SK-N-SH (cell line): ENCODE measurements around the gene TCN2. TPM values are rescaled to one million over a fixed set of nuclear protein-coding genes. Genes with fewer than 3 reads are reported as not detected.

Source experiments
- CTCF ChIA-PET: fragments of 300-600, 350-600 bp; formaldehyde crosslinking; extraction: SDS; loops from one replicate; lab custom pipeline; 2021; lab: Yijun Ruan, JAX
- POLR2A ChIA-PET: fragments of 350-600 bp; sonication (Branson Sonifier 250); formaldehyde crosslinking; extraction: SDS; loops from one replicate; lab custom pipeline; 2020; ENCODE audit warnings: antibody characterized with exemption, inconsistent platforms; lab: Yijun Ruan, JAX
- DNase-seq: peaks from one replicate; pipeline ENCODE4 v3.0.0; 2012
- H2AFZ ChIP-seq: fragments of 200-600 bp; sonication (generic); 2 replicates; pipeline ENCODE4 v1.8.1; 2016; ENCODE audit warnings: antibody characterized with exemption, mild to moderate bottlenecking, low read depth
- H3F3A ChIP-seq: fragments of 200-600 bp; sonication (generic); replicated peaks from 2 replicates; pipeline ENCODE3; 2016; ENCODE audit warnings: antibody characterized with exemption, mild to moderate bottlenecking; ENCODE audit not compliant: insufficient read depth
- H3K27ac ChIP-seq, 2 experiments: fragments of 200-500 bp in 1 of 2; fragments of 200-600 bp in 1 of 2; sonication (Bioruptor generic) in 1 of 2; sonication (generic), shearing (Covaris generic) in 1 of 2; 2 replicates each; pipeline versions ENCODE4 v1.5.1 to v1.6.1; 2014 to 2016; ENCODE audit warnings: low read depth in 2 of 2, inconsistent platforms in 1 of 2, low read length in 1 of 2, mild to moderate bottlenecking in 1 of 2, mixed read lengths in 1 of 2
- H3K27me3 ChIP-seq: fragments of 200-600 bp; sonication (generic), shearing (Covaris generic); 2 replicates; pipeline ENCODE4 v1.6.1; 2016; ENCODE audit warnings: mixed run types; ENCODE audit not compliant: insufficient read depth
- H3K36me3 ChIP-seq, 2 experiments: fragments of 200-500 bp in 1 of 2; fragments of 200-600 bp in 1 of 2; sonication (Bioruptor generic) in 1 of 2; sonication (generic) in 1 of 2; replicated peaks in 1 of 2; 2 replicates each; pipeline versions ENCODE3 to v1.5.1; 2014 to 2016; ENCODE audit warnings: low read length in 1 of 2, mild to moderate bottlenecking in 1 of 2; ENCODE audit not compliant: insufficient read depth in 2 of 2, control insufficient read depth in 1 of 2
- H3K4me1 ChIP-seq, 2 experiments: fragments of 200-500 bp in 1 of 2; fragments of 200-600 bp in 1 of 2; sonication (Bioruptor generic) in 1 of 2; sonication (generic), shearing (Covaris generic) in 1 of 2; 2 replicates each; pipeline versions ENCODE4 v1.5.1 to v1.6.1; 2014 to 2016; ENCODE audit warnings: low read depth in 1 of 2, low read length in 1 of 2, mixed run types in 1 of 2; ENCODE audit not compliant: insufficient read depth in 2 of 2, control insufficient read depth in 1 of 2
- H3K4me2 ChIP-seq: fragments of 200-600 bp; sonication (generic), shearing (Covaris generic); 2 replicates; pipeline ENCODE4 v1.6.1; 2017; ENCODE audit warnings: mixed run types
- H3K4me3 ChIP-seq, 2 experiments: fragments of 200-500 bp in 1 of 2; fragments of 200-600 bp in 1 of 2; sonication (Bioruptor generic) in 1 of 2; sonication (generic), shearing (Covaris generic) in 1 of 2; 2 replicates each; pipeline versions ENCODE4 v1.5.1 to v1.8.1; 2014 to 2016; ENCODE audit warnings: low read depth in 2 of 2, inconsistent platforms in 1 of 2, low read length in 1 of 2, mild to moderate bottlenecking in 1 of 2, mixed read lengths in 1 of 2, moderate library complexity in 1 of 2
- H3K79me2 ChIP-seq: fragments of 200-600 bp; sonication (generic); 2 replicates; pipeline ENCODE4 v1.8.1; 2017; ENCODE audit warnings: mild to moderate bottlenecking; ENCODE audit not compliant: insufficient read depth
- H3K9ac ChIP-seq: fragments of 200-600 bp; sonication (generic); 2 replicates; pipeline ENCODE4 v1.6.1; 2017; ENCODE audit warnings: mixed run types
- H3K9me2 ChIP-seq: fragments of 200-600 bp; sonication (generic); 2 replicates; pipeline ENCODE4 v1.6.1; 2017; ENCODE audit warnings: mixed run types
- H3K9me3 ChIP-seq: fragments of 200-600 bp; sonication (generic); 2 replicates; pipeline ENCODE4 v1.6.1; 2017; ENCODE audit warnings: mixed run types, mild to moderate bottlenecking, moderate library complexity
- H4K20me1 ChIP-seq: fragments of 200-600 bp; sonication (generic); 2 replicates; pipeline ENCODE4 v1.6.1; 2017; ENCODE audit warnings: mild to moderate bottlenecking, mixed run types; ENCODE audit not compliant: insufficient read depth
- EZH2phosphoT487 ChIP-seq: fragments of 200-600 bp; sonication (generic); IDR thresholded peaks from 2 replicates; pipeline ENCODE4 v1.6.1; 2017; ENCODE audit warnings: low read depth, mixed run types, mild to moderate bottlenecking, antibody characterized with exemption, moderate library complexity, borderline replicate concordance
- FOXJ3 ChIP-seq: sonication (generic); formaldehyde crosslinking; IDR thresholded peaks from 2 replicates; pipeline ENCODE4 v1.5.1; 2020; ENCODE audit warnings: mild to moderate bottlenecking, missing genetic modification reagents
- GATA2 ChIP-seq: sonication (generic); formaldehyde crosslinking; IDR thresholded peaks from 2 replicates; pipeline ENCODE4 v1.5.0; 2020; ENCODE audit warnings: mild to moderate bottlenecking, missing genetic modification reagents
- MEF2A ChIP-seq: IDR thresholded peaks from 2 replicates; pipeline ENCODE4 v1.4.0; 2012; ENCODE audit warnings: low read depth, borderline replicate concordance
- RAD21 ChIP-seq: IDR thresholded peaks from 2 replicates; pipeline ENCODE4 v1.6.1; 2012; ENCODE audit warnings: mild to moderate bottlenecking, low read length
- RXRA ChIP-seq: IDR thresholded peaks from 2 replicates; pipeline ENCODE4 v1.4.0; 2012; ENCODE audit warnings: low read depth, mild to moderate bottlenecking, borderline replicate concordance
- SIN3A ChIP-seq: IDR thresholded peaks from 2 replicates; pipeline ENCODE4 v1.6.1; 2012; ENCODE audit warnings: low read depth, mild to moderate bottlenecking, low read length, moderate library complexity, borderline replicate concordance
- SMC3 ChIP-seq: IDR thresholded peaks from 2 replicates; pipeline ENCODE4 v1.6.1; 2012; ENCODE audit warnings: low read depth, low read length, improper control_type of control experiment
- TCF12 ChIP-seq: IDR thresholded peaks from 2 replicates; pipeline ENCODE4 v1.4.0; 2012
- WGBS: methylation state at CpG from one replicate; pipeline ENCODE4 v1.1.6; 2017; ENCODE audit warnings: low lambda C conversion rate; 5-methylcytosine and 5-hydroxymethylcytosine counted together
- polyA plus RNA-seq, 3 experiments: library from polyadenylated mRNA; depleted of rRNA; stranded (reverse); fragments of >200 nt; gene quantifications; 2 replicates each; pipeline ENCODE4 v1.2.3, GENCODE V29; 2012
- TF ChIP-seq, protein P1 (sequence below): IDR thresholded peaks from 2 replicates; pipeline ENCODE4; 2012
- TF ChIP-seq, protein P2 (sequence below): fragments of 200-600 bp; sonication (generic); IDR thresholded peaks from 2 replicates; pipeline ENCODE4 v1.6.1; 2017; ENCODE audit warnings: antibody characterized with exemption, mild to moderate bottlenecking, moderate library complexity

TCN2 gene
- polyA plus RNA-seq, 1 of the 3 experiments (the other 2 are of a cell fraction): 4.1 TPM

DNA sequence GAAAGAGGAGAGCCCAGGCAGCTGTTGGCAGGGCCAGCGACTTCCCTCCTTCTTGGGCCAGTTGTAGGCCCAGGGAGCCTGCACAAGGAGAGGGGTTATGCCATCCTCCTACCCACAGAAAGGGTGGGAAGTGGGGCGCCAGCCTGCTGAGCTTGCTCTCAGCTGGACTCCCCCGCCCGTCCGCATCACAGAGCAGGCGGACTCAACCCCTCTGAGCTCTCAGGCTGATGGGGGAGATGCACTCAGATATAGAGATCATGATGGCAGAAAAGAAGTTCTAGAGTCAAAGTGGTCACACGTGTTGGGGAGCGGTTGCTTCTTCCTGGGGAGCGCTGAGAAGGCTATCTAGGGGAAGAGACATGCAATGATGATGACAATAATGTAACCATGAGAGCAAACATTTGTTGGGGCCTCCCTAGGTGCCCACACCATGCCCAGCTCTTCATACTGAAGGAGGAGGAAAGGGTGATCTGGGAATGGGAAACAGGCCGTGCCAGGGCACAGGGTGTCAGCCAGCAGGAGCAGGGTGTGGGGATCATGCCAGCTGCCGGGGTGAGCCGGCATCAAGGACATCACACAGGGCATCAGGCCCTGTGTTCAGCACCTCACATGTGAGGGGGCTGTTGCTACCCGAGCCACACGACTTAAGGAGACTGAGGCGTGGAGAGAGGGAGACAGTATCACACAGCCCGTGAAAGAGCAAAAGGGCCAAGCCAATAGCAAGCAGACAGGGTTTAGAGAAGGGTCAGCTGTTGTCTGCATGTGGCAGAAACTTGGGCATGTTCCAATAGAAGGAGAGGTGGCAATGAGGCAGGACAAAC, 36.3 kb downstream of the TCN2 start (continued):
- TF ChIP-seq FOXJ3 (CRISPR knock-in tag) (no peak), RXRA (no peak), GATA2 (CRISPR knock-in tag) (no peak), MEF2A (no peak)

DNA sequence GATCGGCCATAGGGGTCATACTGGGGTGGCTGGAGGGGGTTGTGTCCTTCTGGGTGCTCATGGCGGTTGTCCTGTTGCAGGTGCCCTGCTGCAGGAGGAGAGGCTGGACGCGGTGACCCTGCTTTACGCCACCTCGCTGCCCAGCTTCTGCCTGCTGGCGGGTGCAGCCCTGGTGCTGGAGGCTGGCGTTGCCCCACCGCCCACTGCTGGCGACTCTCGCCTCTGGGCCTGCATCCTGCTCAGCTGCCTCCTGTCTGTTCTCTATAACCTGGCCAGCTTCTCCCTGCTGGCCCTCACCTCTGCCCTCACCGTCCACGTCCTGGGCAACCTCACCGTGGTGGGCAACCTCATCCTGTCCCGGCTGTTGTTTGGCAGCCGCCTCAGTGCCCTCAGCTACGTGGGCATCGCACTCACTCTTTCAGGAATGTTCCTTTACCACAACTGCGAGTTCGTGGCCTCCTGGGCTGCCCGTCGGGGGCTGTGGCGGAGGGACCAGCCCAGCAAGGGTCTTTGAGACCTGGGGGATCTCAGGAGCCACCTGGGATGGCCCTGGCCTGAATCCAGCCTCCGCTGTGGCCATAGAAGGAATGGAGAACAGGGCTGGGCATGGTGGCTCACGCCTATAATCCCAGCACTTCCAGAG, 39.7 kb downstream of the TCN2 start:
- CTCF ChIA-PET: no interaction called here
- no peak overlapping the region for H3K4me3 ChIP-seq
- no peak for TF ChIP-seq SMC3
- TF ChIP-seq FOXJ3 (CRISPR knock-in tag): no peak
- no peak for TF ChIP-seq RAD21
- TF ChIP-seq SIN3A: no peak
- no peak for TF ChIP-seq TCF12
- no peak for TF ChIP-seq RXRA
- TF ChIP-seq EZH2phosphoT487: no peak
- no peaks in the 10 kb centered on the region for H3K9me2 ChIP-seq
- peaks cover 12 to 15% of the 10 kb centered on the region in 2 experiments; a peak in 2 of 4 replicates for H3K4me1 ChIP-seq
- H3K9me3 ChIP-seq: no peaks in the 10 kb centered on the region
- DNase-seq: no peak
- no peaks in the 10 kb centered on the region for H4K20me1 ChIP-seq
- 90% methylated on average over 11 of the region's 25 CpGs for WGBS
- no peaks in the 10 kb centered on the region for H3K36me3 ChIP-seq
- H3K27me3 ChIP-seq: no peaks in the 10 kb centered on the region
- POLR2A ChIA-PET: no interaction called here
- H3K4me2 ChIP-seq: no peak overlapping the region
- peaks cover 22% of the 10 kb centered on the region for H3F3A ChIP-seq
- no peak overlapping the region for H3K9ac ChIP-seq
- peaks cover 34% of the 10 kb centered on the region for H3K79me2 ChIP-seq
- H3K27ac ChIP-seq: no peak overlapping the region
- no peak overlapping the region for H2AFZ ChIP-seq

DNA sequence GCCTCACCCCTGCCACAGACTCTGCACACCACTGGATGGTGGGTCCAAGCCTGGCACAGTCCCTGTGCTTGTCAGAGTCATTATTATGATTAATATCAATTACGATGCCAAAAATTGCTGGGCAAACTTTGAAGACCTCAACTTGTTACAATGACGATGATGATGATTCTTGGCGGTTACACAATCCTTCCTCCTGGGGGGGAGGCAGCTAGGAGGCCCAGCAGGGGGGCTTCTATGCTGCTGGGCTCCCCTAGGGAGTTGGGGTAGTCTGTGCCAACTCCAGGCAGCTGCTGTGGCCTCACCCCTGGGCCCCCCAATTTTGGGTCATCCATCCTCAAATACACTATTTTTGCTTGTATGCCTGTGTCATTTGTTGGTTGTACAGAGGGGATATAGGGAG, 40.6 kb downstream of the TCN2 start:
- TF ChIP-seq, protein P1, sequence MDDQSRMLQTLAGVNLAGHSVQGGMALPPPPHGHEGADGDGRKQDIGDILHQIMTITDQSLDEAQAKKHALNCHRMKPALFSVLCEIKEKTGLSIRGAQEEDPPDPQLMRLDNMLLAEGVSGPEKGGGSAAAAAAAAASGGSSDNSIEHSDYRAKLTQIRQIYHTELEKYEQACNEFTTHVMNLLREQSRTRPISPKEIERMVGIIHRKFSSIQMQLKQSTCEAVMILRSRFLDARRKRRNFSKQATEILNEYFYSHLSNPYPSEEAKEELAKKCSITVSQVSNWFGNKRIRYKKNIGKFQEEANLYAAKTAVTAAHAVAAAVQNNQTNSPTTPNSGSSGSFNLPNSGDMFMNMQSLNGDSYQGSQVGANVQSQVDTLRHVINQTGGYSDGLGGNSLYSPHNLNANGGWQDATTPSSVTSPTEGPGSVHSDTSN: 0 out of 2 replicates have a peak, but pooled peaks have one; percentile 7
- TF ChIP-seq, protein P2, sequence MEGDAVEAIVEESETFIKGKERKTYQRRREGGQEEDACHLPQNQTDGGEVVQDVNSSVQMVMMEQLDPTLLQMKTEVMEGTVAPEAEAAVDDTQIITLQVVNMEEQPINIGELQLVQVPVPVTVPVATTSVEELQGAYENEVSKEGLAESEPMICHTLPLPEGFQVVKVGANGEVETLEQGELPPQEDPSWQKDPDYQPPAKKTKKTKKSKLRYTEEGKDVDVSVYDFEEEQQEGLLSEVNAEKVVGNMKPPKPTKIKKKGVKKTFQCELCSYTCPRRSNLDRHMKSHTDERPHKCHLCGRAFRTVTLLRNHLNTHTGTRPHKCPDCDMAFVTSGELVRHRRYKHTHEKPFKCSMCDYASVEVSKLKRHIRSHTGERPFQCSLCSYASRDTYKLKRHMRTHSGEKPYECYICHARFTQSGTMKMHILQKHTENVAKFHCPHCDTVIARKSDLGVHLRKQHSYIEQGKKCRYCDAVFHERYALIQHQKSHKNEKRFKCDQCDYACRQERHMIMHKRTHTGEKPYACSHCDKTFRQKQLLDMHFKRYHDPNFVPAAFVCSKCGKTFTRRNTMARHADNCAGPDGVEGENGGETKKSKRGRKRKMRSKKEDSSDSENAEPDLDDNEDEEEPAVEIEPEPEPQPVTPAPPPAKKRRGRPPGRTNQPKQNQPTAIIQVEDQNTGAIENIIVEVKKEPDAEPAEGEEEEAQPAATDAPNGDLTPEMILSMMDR: no peak
- Histone ChIP-seq H3K79me2 (peaks cover 26% of the 10 kb centered on the region), H3K4me1 (peaks cover 12 to 15% of the 10 kb centered on the region in 2 experiments; a peak in 2 of 4 replicates), H3K36me3 (no peaks in the 10 kb centered on the region), H4K20me1 (no peaks in the 10 kb centered on the region), H3K9me2 (no peaks in the 10 kb centered on the region), H3K27ac (no peak overlapping the region), H2AFZ (no peak overlapping the region), H3K27me3 (no peaks in the 10 kb centered on the region), H3K9me3 (no peaks in the 10 kb centered on the region), H3K9ac (no peak overlapping the region), H3K4me2 (no peak overlapping the region), H3F3A (peaks cover 22% of the 10 kb centered on the region), H3K4me3 (no peak overlapping the region)
- CTCF ChIA-PET: interaction anchor here (1.3 kb wide), 1 partner anchor 13 kb away, joined by 4 read pairs; no protein-coding TSS in a partner anchor
- 80% methylated on average over 1 of the region's 3 CpGs for WGBS
- no peak for DNase-seq
- POLR2A ChIA-PET: no interaction called here
